Retinal pigment epithelial cell (primary cell): ENCODE measurements around the gene SIRT5.

Experiments used
- DNase-seq: peaks from one replicate; pipeline ENCODE4 v3.0.0-alpha.2; 2010; ENCODE audit warnings: low read depth
- H3K4me3 ChIP-seq: 2 replicates; pipeline ENCODE4 v1.5.1; 2011; ENCODE audit warnings: mild to moderate bottlenecking, low read length, control low read depth, moderate library complexity
- TF ChIP-seq, protein P1 (sequence below): conservative IDR thresholded peaks from 2 replicates; pipeline ENCODE4 v1.5.1; 2011; ENCODE audit warnings: low read depth, low read length, control low read depth, inconsistent platforms

The SIRT5 gene

DNA sequence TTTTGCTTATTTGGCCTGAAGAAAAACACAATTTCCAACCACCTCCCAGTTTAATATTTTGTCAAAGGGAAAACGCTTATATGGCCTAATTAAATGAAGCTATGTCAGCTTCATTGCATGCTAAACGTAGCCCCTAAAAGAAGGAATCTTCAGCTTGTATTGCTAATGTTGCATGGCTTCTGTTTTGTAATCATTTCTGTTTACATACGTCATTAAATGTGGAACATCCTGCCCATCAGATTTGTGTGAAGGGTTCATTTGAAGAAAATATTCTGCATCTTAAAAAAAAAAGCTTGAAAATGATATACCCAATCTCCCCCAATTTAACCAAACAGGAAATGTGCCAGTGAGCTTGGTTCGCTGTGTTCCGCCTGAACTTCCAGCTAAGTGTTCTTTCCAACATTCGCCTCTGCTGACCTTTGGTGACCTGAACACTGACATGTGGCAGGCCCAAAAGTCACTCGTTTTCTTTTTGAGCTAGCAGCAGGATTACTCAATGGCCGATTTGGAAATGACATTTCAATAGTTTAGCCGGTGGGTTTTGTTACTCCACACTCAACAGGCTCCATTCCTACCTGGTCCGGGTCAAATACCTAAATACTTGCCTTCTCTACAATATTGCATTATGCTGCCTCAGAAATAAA is 12.7 kb upstream of the SIRT5 start:
- no peak for DNase-seq
- TF ChIP-seq, protein P1, sequence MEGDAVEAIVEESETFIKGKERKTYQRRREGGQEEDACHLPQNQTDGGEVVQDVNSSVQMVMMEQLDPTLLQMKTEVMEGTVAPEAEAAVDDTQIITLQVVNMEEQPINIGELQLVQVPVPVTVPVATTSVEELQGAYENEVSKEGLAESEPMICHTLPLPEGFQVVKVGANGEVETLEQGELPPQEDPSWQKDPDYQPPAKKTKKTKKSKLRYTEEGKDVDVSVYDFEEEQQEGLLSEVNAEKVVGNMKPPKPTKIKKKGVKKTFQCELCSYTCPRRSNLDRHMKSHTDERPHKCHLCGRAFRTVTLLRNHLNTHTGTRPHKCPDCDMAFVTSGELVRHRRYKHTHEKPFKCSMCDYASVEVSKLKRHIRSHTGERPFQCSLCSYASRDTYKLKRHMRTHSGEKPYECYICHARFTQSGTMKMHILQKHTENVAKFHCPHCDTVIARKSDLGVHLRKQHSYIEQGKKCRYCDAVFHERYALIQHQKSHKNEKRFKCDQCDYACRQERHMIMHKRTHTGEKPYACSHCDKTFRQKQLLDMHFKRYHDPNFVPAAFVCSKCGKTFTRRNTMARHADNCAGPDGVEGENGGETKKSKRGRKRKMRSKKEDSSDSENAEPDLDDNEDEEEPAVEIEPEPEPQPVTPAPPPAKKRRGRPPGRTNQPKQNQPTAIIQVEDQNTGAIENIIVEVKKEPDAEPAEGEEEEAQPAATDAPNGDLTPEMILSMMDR, result no peak

DNA sequence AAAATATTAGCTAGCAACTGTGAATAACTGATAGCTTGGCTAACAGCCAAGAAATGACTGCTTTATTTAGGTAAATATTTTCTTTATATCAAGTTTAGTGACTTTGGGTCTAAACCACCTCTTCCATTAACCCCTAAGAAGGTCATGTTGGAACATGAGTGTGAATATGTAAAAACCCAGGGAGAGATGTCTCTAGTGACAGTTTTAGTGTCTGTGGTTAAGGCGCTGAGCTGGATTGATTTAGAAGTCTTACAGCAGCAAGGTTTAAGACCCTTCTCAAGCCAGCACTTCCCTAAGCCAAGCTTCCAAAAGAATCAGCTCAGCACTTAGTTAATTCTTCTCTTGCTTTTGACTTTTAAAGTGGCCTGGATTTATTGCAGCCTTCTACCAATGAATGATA is 11.4 kb upstream of the SIRT5 start:
- no peak for DNase-seq
- no peak overlapping the region for H3K4me3 ChIP-seq
- TF ChIP-seq, protein P1, result no peak

More for the DNA sequence above, 12.7 kb upstream of the SIRT5 start:
- H3K4me3 ChIP-seq, result no peak overlapping the region

DNA sequence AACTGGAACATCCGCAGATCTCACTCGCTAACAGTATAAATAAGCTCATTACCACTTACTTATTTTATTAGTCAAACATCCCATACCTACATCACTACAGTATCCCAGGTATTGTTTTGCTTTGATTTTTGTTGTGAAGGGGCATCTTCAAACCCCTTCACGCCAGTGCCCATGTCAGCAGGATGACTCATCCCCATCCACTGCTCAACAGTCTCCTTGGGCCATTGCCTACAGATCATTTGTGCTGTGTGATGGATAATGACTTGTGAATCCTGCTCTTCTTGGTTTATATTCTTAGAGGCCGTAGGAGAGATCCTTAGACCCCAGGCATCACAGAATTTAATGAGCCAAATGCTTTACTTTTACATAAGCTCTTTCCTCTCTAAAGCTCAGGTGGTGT is 8.5 kb upstream of the SIRT5 start:
- TF ChIP-seq, protein P1, result no peak
- no peak overlapping the region for H3K4me3 ChIP-seq
- no peak for DNase-seq

DNA sequence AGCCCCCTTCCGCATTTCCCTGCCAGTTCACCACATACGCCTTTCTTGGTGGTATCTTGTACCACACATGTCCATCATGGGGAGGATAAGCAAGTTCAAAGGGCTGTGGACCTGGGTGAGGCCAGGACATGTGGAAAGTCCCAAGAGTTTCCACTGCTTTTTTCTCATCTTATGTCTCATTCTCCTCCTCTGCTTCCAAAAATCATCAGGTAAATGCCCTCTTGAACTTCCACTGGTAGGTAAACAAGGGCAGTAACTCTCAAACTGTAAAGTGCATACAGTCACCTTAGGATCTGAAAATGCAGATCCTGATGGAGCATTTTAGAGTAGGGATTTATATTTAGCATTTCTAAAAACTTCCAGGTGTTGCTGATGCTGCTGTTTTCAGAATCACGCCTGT is 7.9 kb upstream of the SIRT5 start:
- TF ChIP-seq, protein P1, result no peak
- H3K4me3 ChIP-seq, result no peak overlapping the region
- no peak for DNase-seq

DNA sequence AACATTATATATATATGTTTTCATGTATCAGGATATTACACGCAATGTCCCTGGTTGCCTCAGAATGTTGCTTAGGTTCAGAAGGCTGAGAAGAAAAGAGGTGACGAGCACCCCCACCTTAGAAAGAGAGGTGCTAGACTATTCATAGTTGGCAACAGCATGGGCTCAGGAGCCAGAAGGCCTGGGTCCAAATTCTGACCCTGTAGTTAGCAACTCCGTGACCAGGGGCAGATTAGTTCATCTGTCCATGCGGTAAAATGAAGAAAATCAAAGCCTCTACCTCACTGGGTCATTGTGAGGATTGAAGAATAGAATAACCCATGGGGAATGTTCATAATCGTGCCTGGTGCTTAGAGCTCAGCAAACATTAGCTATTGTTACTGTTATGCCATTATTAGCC is 5.4 kb upstream of the SIRT5 start:
- TF ChIP-seq, protein P1, result no peak
- no peak overlapping the region for H3K4me3 ChIP-seq
- no peak for DNase-seq

DNA sequence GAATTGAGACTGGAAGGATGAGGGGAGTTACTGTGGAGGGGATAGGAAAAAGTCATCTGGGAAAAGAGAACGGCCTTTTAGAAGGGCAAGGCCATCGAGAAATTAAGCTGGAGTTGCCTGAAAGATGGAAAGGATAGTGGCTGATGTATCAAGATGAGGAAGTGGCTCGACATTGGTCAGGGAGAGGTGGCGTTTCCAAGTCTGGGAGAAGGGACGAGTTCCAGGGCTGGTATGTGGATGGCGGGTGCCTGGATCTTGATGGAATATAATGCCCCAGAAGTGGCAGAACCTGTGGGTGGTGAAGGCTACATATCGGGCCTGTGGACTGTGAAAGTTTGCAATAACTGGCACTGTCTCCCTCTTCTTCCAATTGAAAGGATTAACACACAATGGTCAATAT is 2.2 kb upstream of the SIRT5 start:
- H3K4me3 ChIP-seq, result no peak overlapping the region
- no peak for DNase-seq
- TF ChIP-seq, protein P1, result no peak

DNA sequence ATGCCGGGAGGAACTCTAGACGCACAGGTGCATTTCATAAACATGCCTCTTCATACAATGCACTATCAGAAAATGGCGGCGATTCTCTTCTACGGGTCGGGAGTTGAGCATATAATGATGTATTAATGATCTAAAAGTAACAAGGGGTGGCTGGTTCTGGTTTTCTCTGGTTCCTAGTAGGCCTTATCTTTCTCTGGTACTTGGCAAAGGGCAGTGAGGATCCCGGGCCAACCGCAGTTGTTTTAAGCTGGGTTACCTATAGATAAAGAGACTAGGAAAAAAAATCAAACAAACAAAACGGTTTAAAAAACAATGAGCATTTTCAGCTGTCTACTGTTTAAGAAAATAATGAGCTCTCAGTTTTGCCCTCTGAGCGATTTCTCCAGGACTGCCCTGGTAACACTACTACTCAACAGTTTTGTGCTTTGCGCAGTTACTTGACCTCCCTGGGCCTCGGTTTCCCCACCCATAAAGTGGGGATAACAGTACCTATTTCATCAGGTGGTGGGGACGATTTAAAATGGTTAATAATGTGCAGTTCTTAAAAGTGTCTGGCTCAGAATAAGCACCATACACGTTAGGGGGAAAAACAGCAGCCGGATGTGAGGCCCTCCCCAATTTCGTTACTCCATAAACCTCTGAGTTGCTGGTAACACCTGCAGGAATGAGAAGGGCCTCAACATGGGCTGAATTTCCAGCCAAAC is 1.3 kb upstream of the SIRT5 start:
- no peak for DNase-seq
- TF ChIP-seq, protein P1, result no peak

More for the DNA sequence above, 1.3 kb upstream of the SIRT5 start:
- peak overlapping the region; percentile 78 for H3K4me3 ChIP-seq
